ACHN (cell line): ENCODE results near the gene ACP7.
"Not testable (repeated sequence)": the region's sequence is repeated elsewhere in the genome, so short reads cannot be mapped to it uniquely, and the experiment has no call there.

ENCODE experiments used
- DNase-seq: peaks from one replicate; pipeline ENCODE4 v3.0.0-alpha.2; 2015
- in situ Hi-C: cut with HindIII; loops from 2 replicates; pipeline ENCODE4 v1.10.0; 2017; ENCODE audit warnings: low sequenced_read_pairs, low pct_ligation_motif_present, low pct_unique_long_range_greater_than_20kb

ACP7 gene

DNA sequence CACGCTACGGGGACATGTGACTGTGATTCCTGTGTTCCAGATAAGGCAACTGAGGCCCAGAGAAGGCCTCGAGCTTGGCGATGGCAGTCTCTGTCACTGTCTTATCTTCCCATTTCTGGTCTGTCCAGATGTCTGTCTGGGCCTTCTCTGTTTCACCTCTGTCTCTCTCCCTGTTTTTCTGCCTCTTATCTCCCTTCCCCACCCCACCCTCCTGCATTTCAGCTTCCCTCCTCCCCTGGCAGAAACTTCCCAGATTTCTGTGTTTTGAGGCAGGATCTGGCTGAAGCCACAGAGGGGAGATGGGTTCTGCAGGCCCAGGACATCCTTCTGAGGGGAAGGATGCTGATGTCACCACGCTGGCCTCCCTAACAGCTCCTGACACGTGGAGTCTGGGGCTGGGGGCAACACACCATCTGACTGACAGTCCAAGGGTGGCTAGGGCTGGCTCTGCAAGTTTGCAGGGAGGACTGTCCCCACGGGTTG lies 55.8 kb downstream of the ACP7 start:
- DNase-seq, result no peak
- in situ Hi-C loops, result no loop called here

DNA sequence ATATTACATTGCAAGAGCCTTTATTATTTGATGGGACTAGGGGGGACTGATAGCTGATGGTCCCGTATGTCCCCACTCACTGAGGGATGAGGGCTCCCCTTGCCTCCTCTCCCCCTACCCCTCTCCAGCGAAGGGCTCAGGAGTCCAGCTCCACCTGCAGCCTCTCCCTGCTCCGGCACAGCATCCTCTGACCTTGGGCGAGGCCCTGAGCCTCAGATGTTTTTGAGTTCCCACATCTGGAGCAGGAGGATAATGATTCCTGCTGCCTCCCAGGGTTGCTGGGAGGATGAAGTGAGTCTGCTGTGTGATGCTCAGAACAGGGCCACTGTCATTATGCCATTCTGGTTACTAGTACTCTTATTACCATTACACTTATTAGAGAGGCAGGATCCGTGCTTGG lies 56.4 kb downstream of the ACP7 start:
- no peak for DNase-seq
- in situ Hi-C loops, result no loop called here

DNA sequence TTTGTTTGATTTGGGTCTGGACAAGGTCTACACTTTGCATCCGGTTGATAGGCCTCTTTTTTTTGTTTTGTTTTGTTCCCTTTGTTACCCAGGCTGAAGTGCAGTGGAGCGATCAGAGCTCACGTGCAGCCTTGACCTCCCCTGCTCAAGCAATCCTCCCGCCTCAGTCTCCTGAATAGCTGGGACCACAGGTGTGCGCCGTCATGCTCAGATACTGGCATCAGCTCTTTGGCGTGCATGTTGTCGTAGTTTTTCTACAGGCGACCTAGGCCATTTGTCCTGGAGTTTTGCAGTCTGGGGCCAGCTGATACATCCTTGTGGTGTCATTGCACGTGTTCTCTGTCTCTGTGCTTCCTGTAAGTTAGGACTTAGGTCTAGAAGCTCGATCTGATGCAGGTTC lies 57.8 kb downstream of the ACP7 start:
- no peak for DNase-seq
- in situ Hi-C loops, result no loop called here

DNA sequence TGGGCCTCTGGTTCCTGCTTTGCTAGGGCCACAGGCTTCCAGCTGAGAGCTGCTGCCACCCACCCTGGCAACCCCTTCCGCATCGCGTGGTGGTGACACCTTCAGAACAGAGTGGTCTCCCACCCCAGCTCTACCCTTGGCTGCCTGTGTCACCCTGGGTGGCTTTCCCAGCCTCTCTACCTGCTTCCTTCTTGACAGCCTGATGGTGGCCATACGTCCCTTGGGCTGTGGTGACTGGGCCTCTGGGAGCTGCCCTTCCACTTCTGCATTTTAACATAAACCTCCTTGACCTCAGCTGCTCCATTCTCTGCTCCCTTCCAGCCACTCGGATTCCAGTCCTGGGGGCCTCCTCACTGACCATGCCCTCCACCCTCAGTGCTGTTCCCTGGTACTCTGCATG lies 58.5 kb downstream of the ACP7 start:
- DNase-seq, result no peak
- in situ Hi-C loops, result no loop called here

DNA sequence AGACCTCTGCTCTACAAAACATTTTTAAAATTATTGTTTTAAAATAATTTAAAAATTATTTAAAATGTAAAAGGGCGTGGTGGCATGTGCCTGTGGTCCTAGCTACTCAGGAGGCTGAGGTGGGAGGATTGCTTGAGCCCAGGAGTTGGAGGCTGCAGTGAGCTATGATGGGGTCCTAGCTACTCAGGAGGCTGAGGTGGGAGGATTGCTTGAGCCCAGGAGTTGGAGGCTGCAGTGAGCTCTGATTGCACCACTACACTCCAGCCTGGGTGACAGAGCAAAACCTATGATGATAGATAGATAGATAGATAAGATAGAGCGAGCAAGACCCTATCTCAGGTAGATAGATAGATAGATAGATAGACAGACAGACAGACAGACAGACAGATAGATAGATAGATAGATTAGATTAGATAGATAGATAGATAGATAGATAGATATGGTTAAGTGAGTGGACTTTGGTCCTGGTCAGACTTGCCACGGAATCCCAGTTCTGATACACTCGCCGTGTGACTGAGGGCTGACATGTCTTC lies 59.7 kb downstream of the ACP7 start:
- DNase-seq, in situ Hi-C loops: not testable (repeated sequence)

DNA sequence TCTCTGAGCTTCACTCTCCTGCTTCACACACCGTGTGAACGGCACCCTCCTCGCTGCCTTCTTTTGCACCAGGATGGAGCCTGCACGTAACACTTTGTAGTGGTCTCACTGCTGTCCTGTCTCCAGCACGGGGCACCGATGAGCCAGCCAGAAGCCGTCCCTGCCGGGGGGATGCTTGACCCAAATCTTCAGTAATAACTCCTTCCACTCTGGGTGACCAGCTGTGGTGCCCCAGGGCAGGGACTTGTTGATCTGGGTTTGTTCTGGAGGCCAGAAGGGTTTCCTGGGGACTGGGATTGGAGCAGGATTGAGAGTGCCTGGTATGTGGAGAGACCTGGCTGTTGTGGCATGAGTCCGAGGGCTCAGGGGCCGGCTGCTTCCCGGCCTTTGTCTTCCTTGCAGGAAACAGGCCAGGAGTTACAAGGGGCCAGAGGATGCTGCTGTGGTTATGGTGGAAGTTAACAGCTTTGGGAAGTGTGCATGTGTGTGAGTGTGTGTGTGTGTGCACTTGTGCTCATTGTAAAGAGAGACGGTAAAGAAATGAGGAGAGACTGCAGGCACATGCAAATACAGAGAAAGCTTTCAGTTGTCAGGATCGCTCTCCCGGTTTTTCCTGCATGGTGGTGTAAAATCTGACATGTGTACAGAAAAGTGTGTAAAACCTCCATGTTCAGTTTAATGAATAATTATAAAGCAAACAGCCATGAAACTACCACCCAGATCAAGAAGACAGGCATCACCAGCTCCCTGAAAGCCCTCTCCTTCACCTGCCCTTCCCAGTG lies 60.3 kb downstream of the ACP7 start:
- in situ Hi-C loops, result no loop called here
- no peak for DNase-seq

DNA sequence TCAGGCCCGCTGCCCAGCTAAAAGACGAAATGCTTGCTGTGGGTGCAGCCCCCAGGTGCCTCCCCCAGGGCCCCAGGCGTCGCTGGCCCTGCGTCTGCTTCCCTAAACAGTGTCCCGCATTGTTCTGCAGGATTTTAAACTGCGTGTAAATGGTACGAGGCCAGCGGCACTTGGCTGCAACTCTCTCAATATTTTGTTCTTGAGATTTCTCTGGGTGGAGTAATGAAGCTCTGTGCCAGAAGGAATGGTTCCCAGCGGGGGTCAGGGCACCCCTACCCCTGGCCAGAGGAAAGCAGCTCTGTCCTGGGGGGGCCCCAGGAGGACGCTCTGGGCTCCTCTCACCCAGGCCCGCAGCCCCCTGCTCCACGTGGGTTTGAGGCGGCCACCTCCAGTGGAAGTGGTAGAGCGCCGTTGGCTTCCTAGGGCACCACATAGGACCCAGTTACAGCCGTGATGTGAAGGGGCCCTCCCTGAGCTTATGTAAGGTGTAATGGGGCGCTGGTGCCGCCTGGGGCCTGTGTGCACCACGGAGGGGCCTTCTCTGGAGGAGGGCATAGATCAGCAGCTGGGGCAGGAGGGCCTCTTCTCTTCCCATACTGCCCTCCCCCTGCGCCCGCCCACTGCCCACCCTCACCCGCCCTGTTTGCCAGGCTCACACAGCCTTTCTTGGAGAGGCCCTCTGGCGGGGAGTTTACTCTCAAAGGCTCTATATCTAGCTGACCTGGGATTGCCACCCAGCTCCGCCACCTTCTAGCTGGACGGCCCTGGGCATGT lies 61.2 kb downstream of the ACP7 start:
- in situ Hi-C loops, result no loop called here
- DNase-seq, result no peak

DNA sequence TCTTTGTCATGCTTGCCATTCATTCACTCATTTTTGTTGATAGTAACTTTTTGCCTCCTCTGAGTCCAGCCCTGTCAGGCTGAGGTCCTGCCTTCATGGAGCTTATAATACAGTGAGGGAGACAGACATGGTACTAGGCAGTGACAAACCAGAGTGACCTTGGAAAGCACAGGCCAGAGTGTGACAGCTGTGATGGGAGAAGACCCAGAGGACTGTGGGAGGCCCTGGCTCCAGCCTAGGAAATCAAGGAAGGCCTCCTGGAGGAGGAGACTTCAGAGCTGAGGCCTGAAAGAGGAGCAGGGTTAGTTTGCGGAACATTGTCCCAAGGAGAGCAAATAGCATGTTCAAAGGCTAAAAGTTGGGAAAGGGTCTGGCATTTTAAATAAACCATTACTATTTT lies 61.9 kb downstream of the ACP7 start:
- in situ Hi-C loops, result no loop called here
- no peak for DNase-seq

DNA sequence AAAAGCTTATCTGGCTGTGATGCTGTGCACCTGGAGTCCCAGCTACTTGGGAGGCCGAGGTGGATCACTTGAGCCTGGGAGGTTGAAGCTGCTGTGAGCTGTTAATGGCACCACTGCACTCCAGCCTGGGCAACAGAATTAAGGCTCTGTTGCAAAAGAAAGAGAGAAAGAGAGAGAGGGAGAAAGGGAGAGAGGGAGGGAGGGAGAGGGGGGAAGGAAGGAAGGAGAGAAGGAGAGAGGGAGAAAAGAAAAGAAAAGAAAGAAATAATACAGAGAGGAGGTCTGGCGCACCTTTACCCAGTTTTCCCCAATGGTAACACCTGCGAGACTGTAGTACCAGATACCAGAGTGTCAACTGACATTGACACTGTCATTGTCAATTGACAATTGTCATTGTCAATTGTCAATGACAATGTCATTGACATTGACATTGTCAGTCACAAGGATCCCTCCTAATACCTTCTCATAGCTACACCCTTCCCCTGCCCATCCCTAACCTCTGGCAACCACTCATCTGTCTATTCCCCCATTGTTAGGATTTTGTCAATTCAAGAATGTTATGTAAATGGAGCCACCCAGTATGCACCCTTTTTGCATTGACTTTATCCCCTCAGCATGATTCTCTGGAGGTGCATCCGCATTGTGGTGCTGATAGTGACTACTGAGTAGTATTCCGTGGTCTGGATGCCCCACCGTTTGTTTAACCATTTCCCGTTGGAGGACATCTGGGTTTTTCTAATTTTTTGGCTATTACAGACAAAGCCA lies 62.7 kb downstream of the ACP7 start:
- in situ Hi-C loops, result no loop called here
- DNase-seq, result no peak

DNA sequence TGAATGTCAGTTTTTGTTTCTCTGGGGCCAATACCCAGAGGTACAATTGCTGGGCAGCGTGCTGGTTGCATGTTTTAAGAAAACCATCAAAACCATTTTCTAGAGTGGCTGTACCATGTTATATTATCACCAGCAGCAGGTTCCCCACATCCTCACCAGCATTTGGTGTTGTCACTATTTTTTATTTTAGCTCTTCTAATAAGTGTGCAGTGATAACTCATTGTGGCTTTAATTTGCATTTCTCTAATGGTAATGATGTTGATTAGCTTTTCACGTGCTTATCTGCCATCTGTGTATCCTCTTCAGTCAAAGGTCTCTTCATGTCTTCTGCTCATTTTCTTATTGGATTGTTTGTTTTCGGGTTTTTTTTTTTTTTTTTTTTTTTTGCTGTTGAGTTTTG lies 63.3 kb downstream of the ACP7 start:
- DNase-seq, result no peak
- in situ Hi-C loops, result no loop called here

DNA sequence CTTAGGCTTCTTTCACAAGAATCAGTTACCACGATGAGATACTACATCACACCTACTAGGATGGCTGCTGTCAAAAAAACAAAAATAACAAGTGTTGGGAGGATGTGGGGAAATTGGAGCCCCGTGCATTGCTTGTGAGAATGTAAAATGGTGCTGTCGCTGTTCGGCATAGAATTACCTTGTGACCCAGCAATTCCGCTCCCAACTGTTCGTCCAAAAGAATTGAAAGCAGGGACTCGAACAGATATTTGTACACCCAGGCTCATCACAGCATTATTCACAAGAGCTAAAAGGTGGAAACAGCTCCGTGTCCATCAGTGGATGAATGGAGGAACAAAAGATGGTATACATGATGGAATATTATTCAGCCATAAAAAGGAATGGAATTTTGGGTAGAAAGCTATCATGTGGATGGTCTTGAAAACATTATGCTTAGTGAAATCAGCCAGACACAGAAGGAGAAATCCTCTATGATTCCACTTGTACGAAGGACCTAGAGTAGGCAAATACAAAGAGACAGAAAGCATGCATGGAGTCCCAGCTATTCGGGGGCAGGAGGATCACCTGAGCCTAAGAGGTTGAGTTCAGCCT lies 64.9 kb downstream of the ACP7 start:
- in situ Hi-C loops, result no loop called here
- DNase-seq, result peak; percentile 2

DNA sequence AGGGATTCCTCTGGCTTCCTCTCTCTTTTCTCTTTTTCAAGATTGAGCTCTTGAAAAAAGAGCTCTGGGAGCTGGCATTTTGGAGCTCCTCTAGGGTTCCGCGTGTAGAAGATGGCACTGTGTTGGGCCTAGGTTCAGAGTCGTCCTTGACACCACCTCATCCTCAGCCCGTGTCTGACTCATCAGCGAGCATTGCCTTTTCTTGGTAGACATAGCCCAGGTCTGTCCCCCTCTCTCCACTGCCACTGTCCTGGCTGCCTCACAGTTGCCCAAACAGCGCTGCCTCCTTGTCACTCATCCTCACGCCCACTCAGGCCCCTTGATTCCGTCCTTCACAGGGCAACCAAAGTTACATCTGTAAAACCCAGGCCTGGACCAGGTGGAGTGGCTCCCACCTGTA lies 66.1 kb downstream of the ACP7 start:
- in situ Hi-C loops, result no loop called here
- no peak for DNase-seq

DNA sequence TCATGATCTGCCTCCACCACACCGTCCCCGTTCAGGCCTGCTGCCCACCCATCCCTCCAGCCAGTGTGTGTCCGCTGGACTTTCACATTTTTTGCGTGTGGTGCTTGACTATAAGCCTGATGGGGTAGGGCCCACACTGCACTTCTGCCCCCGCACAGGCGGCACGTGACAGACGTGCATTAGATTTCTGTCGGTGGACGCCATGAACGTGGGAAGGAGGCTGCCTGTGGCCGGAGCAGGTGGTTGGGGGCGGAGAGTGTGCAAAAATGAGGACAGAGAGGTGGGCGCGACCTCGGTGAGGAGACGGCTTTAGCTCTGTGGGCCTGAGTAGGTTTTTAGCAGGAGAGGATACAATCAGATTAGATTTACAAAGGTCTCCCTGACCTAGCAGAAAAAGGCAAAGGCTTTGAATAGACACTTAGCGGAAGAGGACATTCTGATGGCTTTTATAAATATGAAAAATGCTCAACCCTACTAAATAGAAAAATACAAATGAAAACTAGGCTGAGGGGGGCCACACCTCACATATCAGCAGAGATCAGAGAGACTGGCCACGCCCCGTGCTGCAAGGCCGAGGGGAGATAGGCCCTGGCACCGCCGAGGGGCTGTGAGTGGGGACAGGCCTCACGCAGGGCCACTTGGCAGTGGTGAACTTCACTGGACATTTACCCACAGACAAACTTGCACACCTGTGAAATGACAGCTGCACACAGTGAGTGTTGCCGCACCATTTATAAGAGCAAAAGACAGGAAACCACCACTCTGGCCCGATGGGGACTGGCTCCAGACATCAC lies 66.8 kb downstream of the ACP7 start:
- no peak for DNase-seq
- in situ Hi-C loops, result no loop called here

DNA sequence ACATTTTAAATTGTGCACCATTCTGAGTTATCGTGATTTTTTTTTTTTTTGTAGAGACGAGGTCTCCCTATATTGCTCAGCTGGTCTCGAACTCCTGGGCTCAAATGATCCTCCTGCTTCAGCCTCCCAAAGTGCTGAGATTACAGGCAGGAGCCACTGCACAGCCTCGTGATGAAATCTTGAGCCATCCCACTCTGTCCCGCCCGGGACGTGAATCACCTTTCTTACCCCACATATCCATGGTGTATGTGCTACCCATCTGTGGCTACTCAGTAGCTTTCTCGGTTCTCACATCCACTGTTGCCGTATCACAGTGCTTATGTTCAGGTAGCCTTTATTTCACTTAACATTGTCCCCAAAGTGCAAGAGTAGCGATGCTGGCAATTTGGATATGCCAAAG lies 67.9 kb downstream of the ACP7 start:
- in situ Hi-C loops, result no loop called here
- no peak for DNase-seq

DNA sequence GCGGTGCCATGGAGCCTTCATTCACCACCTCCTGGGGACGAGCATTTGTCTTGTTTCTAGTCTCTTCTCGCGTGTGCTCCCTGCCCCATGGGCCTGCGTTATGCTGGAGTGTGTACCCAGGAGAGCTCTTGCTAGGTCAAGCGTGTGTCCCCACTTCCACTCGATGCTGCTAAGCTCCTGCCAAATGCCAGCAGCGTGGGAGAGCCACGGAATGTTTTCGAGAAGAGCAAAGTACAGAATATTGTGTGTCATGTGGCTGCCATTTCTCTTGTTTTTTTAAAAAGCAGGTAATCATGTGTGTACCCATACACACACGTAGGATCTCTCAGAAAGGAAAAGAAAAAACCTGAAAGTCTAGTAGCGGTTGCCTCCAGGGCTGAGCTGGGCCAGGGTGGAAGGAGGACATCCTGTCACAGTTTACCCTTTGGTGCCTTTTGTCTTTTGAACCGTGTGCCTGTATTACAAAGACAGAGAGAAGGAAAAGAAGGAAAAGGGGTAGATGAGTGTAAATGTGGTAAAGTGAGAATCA lies 70.0 kb downstream of the ACP7 start:
- in situ Hi-C loops, result no loop called here
- no peak for DNase-seq

DNA sequence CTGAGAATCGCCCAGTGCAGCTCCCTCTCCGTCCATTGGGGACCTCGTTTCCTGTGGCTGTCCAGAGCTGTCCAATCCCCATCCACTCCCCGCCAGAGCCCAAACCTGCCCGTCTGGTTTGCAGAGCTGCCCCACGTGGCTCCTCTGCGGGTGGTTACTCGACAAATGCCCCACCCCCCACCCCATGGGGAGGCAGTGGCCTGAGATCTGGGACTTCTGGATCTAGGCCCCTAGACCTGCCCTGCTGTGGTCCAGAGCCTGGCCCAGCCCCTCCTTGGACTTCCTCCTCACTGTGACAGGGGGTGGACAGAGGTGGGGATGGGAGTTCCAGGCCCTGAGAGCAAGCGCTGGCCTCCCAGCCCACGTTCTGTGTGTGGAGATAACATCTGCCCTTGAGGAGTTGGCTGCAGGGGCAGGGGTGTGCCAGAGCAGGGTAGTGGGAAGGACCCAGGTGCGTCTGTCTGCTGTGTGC lies 70.5 kb downstream of the ACP7 start:
- DNase-seq, result no peak
- in situ Hi-C loops, result no loop called here

DNA sequence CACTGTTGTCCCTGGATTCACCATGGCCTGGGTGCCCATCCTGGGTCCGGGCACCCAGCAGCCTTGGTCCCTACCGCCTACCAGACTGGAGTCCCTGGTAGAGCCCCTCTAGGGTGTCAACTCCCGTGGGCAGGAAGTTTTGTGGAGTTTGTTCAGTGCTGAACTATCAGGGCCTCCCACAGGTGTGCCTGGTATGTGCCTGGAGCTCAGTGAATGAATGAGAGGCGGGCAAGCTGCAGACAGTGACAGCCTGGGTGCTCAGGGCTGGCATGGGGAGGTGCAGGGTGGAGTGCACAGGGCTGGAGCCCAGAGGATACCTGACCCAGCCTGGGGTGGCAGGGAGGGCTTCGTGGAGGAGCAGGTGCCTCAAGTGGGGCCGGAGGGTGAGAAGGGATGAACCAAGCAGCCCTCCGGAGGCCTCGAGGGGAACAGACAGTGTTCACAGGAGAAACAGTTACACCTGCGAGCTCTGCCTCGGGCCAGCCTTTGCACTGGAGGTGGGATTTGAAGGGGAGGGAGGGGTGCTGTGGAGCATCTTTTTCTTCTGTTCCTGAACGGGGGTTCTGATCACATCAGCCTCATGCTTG lies 71.0 kb downstream of the ACP7 start:
- DNase-seq, result no peak
- in situ Hi-C loops, result no loop called here
